A549 (cell line): ENCODE results near the gene DNMT3L. TPM values are rescaled to one million over a fixed set of nuclear protein-coding genes. Genes with fewer than 3 reads are reported as not detected.
A peak's percentile ranks its signal among the peaks of the same experiment; 100 is the strongest.
"Not testable (repeated sequence)": the region's sequence is repeated elsewhere in the genome, so short reads cannot be mapped to it uniquely, and the experiment has no call there.

Experiments
- ATAC-seq, 2 experiments: fragments of 200-7000 bp in 1 of 2; fragments of >200 bp in 1 of 2; cut with Nextera tagmentation in 1 of 2; cut with Tn5 transposase in 1 of 2; 3 replicates each; pipeline versions ENCODE4 v1.8.0 to v1.9.1; 2018 to 2020; ENCODE audit warnings: mild to moderate bottlenecking in 1 of 2, moderate library complexity in 1 of 2
- CTCF ChIA-PET: fragments of 300-600 bp; sonication (Branson Sonifier 250); formaldehyde crosslinking; extraction: SDS; loops from one replicate; lab custom pipeline; 2021; ENCODE audit warnings: antibody characterized with exemption, inconsistent platforms; lab: Yijun Ruan, JAX
- POLR2A ChIA-PET: fragments of 350-600 bp; formaldehyde crosslinking; extraction: SDS; loops from one replicate; lab custom pipeline; 2021; ENCODE audit warnings: antibody characterized with exemption, inconsistent platforms; lab: Yijun Ruan, JAX
- DNase-seq, 2 experiments: peaks; one replicate each; pipeline versions ENCODE4 v3.0.0 to v3.0.0-alpha.2; 2011 to 2016; ENCODE audit warnings: low read depth in 1 of 2, low spot score in 1 of 2
- FAIRE-seq: peaks from 2 replicates; lab custom pipeline; 2011; peaks lifted over from hg19 to GRCh38; lab: Jason Lieb, UNC
- H3K27ac ChIP-seq, 2 experiments: fragments of >200 bp; sonication (Bioruptor Twin); formaldehyde crosslinking; 3 replicates each; pipeline ENCODE4 v1.5.1; 2016 to 2017
- H3K4me1 ChIP-seq: fragments of >200 bp; sonication (Bioruptor Twin); formaldehyde crosslinking; 3 replicates; pipeline ENCODE4 v1.6.1; 2016
- H3K4me2 ChIP-seq: fragments of >200 bp; sonication (Bioruptor Twin); formaldehyde crosslinking; 3 replicates; pipeline ENCODE4 v1.6.1; 2016
- H3K4me3 ChIP-seq: fragments of >200 bp; sonication (Bioruptor Twin); formaldehyde crosslinking; 3 replicates; pipeline ENCODE4 v1.5.1; 2016
- H3K9me3 ChIP-seq: fragments of >200 bp; sonication (Bioruptor Twin); formaldehyde crosslinking; 3 replicates; pipeline ENCODE4 v1.6.1; 2016
- BHLHE40 ChIP-seq: IDR thresholded peaks from 2 replicates; pipeline ENCODE4 v1.6.1; 2012; ENCODE audit warnings: low read depth, low read length, inconsistent platforms
- CBX2 ChIP-seq: fragments of 200-600 bp; sonication (generic); IDR thresholded peaks from 2 replicates; pipeline ENCODE4 v1.6.1; 2016; ENCODE audit warnings: low read depth, mild to moderate bottlenecking, borderline replicate concordance
- CBX8 ChIP-seq: fragments of 200-600 bp; sonication (generic); IDR thresholded peaks from 2 replicates; pipeline ENCODE4 v1.6.1; 2016
- CHD4 ChIP-seq: fragments of 200-600 bp; sonication (generic); IDR thresholded peaks from 2 replicates; pipeline ENCODE4 v1.6.1; 2016; ENCODE audit warnings: antibody characterized with exemption, mild to moderate bottlenecking, borderline replicate concordance
- EHMT2 ChIP-seq: fragments of 200-600 bp; sonication (generic); IDR thresholded peaks from 2 replicates; pipeline ENCODE4 v1.6.1; 2016; ENCODE audit warnings: antibody characterized with exemption, low read depth, mild to moderate bottlenecking, moderate library complexity
- EP300 ChIP-seq, 2 experiments: fragments of >200 bp; sonication (Bioruptor Twin); formaldehyde crosslinking; IDR thresholded peaks; 2 replicates in 1 of 2; 3 replicates in 1 of 2; pipeline ENCODE4 v1.6.1; 2016 to 2017
- FOXS1 ChIP-seq: fragments of 250-450 bp; sonication (Bioruptor Pico); IDR thresholded peaks from 2 replicates; pipeline ENCODE4 v1.5.0; 2020; ENCODE audit warnings: mild to moderate bottlenecking, moderate library complexity
- GATA3 ChIP-seq: IDR thresholded peaks from 2 replicates; pipeline ENCODE4 v1.6.1; 2012; ENCODE audit warnings: borderline replicate concordance
- HOXB5 ChIP-seq: fragments of 250-450 bp; sonication (Bioruptor Pico); IDR thresholded peaks from 2 replicates; pipeline ENCODE4 v1.5.0; 2020; ENCODE audit warnings: mild to moderate bottlenecking, moderate library complexity
- JUNB ChIP-seq: fragments of >200 bp; sonication (Bioruptor Twin); formaldehyde crosslinking; IDR thresholded peaks from 2 replicates; pipeline ENCODE4 v1.6.1; 2016
- KDM5A ChIP-seq: fragments of 200-600 bp; sonication (generic); IDR thresholded peaks from 2 replicates; pipeline ENCODE4 v1.6.1; 2016; ENCODE audit warnings: antibody characterized with exemption, mild to moderate bottlenecking
- MAFK ChIP-seq: fragments of 450-650 bp; IDR thresholded peaks from 2 replicates; pipeline ENCODE4 v1.6.1; 2014; ENCODE audit not compliant: partially characterized antibody
- MYC ChIP-seq: IDR thresholded peaks from 2 replicates; pipeline ENCODE4 v1.6.1; 2012; ENCODE audit warnings: mild to moderate bottlenecking, inconsistent platforms, low read length, improper control_type of control experiment, borderline replicate concordance
- NFE2L2 ChIP-seq: fragments of 150-350 bp; conservative IDR thresholded peaks from 2 replicates; pipeline ENCODE4 v1.6.1; 2014; ENCODE audit warnings: low read length
- NPAS2 ChIP-seq: fragments of 250-450 bp; sonication (Bioruptor Pico); IDR thresholded peaks from 2 replicates; pipeline ENCODE4 v1.8.0; 2022; ENCODE audit warnings: mild to moderate bottlenecking, moderate library complexity, borderline replicate concordance
- NR3C1 ChIP-seq: fragments of >200 bp; sonication (Bioruptor Twin); formaldehyde crosslinking; IDR thresholded peaks from 3 replicates; pipeline ENCODE4 v1.6.1; 2017
- PHF8 ChIP-seq: fragments of 200-600 bp; sonication (generic); IDR thresholded peaks from 2 replicates; pipeline ENCODE4 v1.6.1; 2016; ENCODE audit warnings: low read depth, mild to moderate bottlenecking, antibody characterized with exemption, moderate library complexity, borderline replicate concordance
- POLR2A ChIP-seq: IDR thresholded peaks from 2 replicates; pipeline ENCODE4 v1.6.1; 2012; ENCODE audit warnings: mild to moderate bottlenecking, low read length
- POLR2AphosphoS2 ChIP-seq: conservative IDR thresholded peaks from 2 replicates; pipeline ENCODE4 v1.6.1; 2012; ENCODE audit warnings: low read length, improper control_type of control experiment, inconsistent platforms
- SREBF2 ChIP-seq: fragments of 450-650 bp; IDR thresholded peaks from 2 replicates; pipeline ENCODE4 v1.6.1; 2014; ENCODE audit warnings: mild to moderate bottlenecking, moderate library complexity
- TFCP2L1 ChIP-seq: fragments of 250-450 bp; sonication (Bioruptor Pico); IDR thresholded peaks from 2 replicates; pipeline ENCODE4 v1.5.0; 2021; ENCODE audit warnings: mild to moderate bottlenecking
- TP53 ChIP-seq: fragments of 250-450 bp; sonication (Bioruptor Pico); IDR thresholded peaks from 2 replicates; pipeline ENCODE4 v1.5.0; 2021; ENCODE audit warnings: mild to moderate bottlenecking, moderate library complexity
- ZNF302 ChIP-seq: fragments of 250-450 bp; sonication (Bioruptor Pico); IDR thresholded peaks from 2 replicates; pipeline ENCODE4 v1.9.0; 2021; ENCODE audit warnings: inconsistent platforms, mild to moderate bottlenecking, moderate library complexity
- ZSCAN20 ChIP-seq: fragments of 250-450 bp; sonication (Bioruptor Pico); IDR thresholded peaks from 2 replicates; pipeline ENCODE4 v1.8.0; 2022; ENCODE audit warnings: mild to moderate bottlenecking, moderate library complexity
- WGBS: methylation state at CpG from one replicate; pipeline ENCODE4 v1.1.6; 2017; ENCODE audit errors: missing lambda C conversion rate; 5-methylcytosine and 5-hydroxymethylcytosine counted together
- polyA plus RNA-seq, 4 experiments: library from polyadenylated mRNA; depleted of rRNA in 3 of 4; stranded (reverse); fragments of >200 nt; fragmentation: RNase III in 1 of 4; extraction: RNeasy Plus Mini Kit Qiagen cat#74134 plus additional on column Dnase treatment in 1 of 4; gene quantifications; 2 replicates in 3 of 4; 3 replicates in 1 of 4; pipeline ENCODE4 v1.2.3, GENCODE V29; 2011 to 2017
- TF ChIP-seq, protein P1 (sequence below): fragments of >200 bp; sonication (Bioruptor Twin); formaldehyde crosslinking; IDR thresholded peaks from 3 replicates; pipeline ENCODE4 v1.6.1; 2016
- TF ChIP-seq, protein P2 (sequence below): IDR thresholded peaks from 2 replicates; pipeline ENCODE4 v1.6.1; 2012

The DNMT3L gene
- polyA plus RNA-seq, 2 of the 4 experiments (the other 2 are of a cell fraction): not detected

DNA sequence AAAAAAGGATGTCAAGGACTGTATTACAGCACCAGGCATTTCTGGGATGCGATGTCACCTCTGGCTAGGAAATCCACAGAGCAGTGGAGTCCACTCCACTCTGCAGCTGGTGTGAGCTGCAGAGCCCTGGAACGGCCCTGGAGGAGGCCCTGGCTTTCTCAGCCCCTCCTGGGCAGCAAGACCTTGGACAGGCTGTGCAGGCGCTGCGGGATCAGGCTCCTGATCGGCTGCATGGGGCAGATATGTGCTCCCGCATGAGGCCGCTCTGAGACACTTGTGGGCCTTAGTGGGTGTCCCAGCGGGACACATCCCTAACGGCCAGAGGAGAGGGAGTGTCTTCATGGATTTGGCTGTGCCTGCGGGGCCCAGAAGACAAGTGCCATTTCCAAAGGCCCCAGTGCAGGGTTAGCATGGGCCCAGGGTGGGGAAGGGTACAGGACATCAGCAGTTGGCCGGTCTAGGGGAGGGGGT is 6.2 kb downstream of the DNMT3L start:
- Histone ChIP-seq H3K9me3 (no peaks in the 10 kb centered on the region), H3K4me1 (no peaks in the 10 kb centered on the region)
- CTCF ChIA-PET: no interaction called here
- FAIRE-seq (no peak), ATAC-seq (no peak)
- POLR2A ChIA-PET: no interaction called here
- WGBS: 87% methylated on average over 2 of the region's 11 CpGs
- TF ChIP-seq ZSCAN20 (CRISPR knock-in tag): no peak
- TF ChIP-seq POLR2A: no peak
- TF ChIP-seq HOXB5 (CRISPR knock-in tag): no peak
- no peak for TF ChIP-seq POLR2AphosphoS2
- no peak for TF ChIP-seq NFE2L2
- no peak for TF ChIP-seq CBX8
- TF ChIP-seq TFCP2L1 (CRISPR knock-in tag): no peak
- TF ChIP-seq CHD4: no peak
- TF ChIP-seq JUNB: no peak
- TF ChIP-seq MYC: no peak
- no peak for TF ChIP-seq ZNF302 (CRISPR knock-in tag)
- no peak for TF ChIP-seq CBX2
- no peak for TF ChIP-seq EP300 (IDR thresholded peaks at IDR 0.05)
- no peak for TF ChIP-seq TP53 (CRISPR knock-in tag)
- no peak for TF ChIP-seq NPAS2 (CRISPR knock-in tag)
- no peak for TF ChIP-seq PHF8
- no peak for TF ChIP-seq SREBF2
- TF ChIP-seq KDM5A: no peak
- TF ChIP-seq, all 56 proteins: peak for 0
- no peak overlapping the region for H3K27ac ChIP-seq
- no peak overlapping the region for H3K4me3 ChIP-seq
- no peak for DNase-seq
- no peak overlapping the region for H3K4me2 ChIP-seq

DNA sequence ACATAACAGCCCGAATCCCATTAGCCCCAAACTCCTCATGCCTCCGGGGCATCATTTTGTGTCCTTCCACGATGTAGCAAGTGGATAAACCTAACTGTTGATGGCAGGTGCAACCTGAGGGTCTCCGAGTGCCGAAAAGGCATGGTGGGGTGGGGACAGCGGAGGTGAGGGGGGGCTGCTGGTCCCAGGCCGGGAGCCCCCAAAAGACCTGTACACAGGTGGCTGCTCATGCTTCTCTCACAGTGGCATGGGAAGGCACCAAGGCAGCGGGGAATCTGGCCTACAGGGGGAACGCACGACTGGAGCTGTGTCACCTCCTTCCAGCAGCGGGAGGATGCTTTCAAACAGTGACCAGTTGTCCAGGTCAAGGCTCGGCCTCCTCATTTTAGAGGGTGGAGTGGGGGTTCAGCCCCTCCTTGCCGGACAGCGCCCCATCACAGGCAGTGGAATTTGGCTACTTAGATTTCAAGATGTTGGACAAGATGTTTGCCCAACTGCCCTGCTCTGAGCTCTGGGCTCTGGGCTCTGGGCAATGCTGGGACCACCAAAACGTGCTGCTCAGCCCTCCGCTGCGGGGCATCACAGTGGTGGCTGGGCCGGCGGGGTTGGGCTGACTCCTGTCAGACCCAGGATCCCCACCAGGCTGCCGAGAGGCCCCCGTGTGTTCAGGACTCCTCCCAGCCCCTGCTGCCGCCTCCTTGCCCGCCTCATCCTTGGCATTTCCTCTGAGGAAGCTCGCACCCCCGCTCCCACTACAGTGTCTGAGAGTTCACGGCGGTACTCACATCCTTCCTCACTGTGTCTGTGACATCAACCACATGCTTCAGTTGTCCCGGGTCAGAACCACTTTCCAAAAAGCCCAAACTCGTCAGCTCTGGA is 7.6 kb downstream of the DNMT3L start:
- POLR2A ChIA-PET: no interaction called here
- CTCF ChIA-PET: no interaction called here
- Histone ChIP-seq H3K9me3 (no peaks in the 10 kb centered on the region), H3K4me3 (no peak overlapping the region), H3K4me2 (no peak overlapping the region), H3K4me1 (no peaks in the 10 kb centered on the region), H3K27ac (no peak overlapping the region)
- FAIRE-seq: no peak
- WGBS: 64% methylated on average over 17 of the region's 29 CpGs
- ATAC-seq: no peak
- TF ChIP-seq CHD4 (no peak), CBX2 (no peak), FOXS1 (CRISPR knock-in tag) (no peak), EHMT2 (no peak), MAFK (no peak), BHLHE40 (no peak), NR3C1 (no peak), ZNF302 (CRISPR knock-in tag) (no peak), GATA3 (no peak), TP53 (CRISPR knock-in tag) (no peak), NPAS2 (CRISPR knock-in tag) (no peak), KDM5A (no peak)
- TF ChIP-seq, protein P1, sequence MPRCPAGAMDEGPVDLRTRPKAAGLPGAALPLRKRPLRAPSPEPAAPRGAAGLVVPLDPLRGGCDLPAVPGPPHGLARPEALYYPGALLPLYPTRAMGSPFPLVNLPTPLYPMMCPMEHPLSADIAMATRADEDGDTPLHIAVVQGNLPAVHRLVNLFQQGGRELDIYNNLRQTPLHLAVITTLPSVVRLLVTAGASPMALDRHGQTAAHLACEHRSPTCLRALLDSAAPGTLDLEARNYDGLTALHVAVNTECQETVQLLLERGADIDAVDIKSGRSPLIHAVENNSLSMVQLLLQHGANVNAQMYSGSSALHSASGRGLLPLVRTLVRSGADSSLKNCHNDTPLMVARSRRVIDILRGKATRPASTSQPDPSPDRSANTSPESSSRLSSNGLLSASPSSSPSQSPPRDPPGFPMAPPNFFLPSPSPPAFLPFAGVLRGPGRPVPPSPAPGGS: no peak
- TF ChIP-seq, protein P2, sequence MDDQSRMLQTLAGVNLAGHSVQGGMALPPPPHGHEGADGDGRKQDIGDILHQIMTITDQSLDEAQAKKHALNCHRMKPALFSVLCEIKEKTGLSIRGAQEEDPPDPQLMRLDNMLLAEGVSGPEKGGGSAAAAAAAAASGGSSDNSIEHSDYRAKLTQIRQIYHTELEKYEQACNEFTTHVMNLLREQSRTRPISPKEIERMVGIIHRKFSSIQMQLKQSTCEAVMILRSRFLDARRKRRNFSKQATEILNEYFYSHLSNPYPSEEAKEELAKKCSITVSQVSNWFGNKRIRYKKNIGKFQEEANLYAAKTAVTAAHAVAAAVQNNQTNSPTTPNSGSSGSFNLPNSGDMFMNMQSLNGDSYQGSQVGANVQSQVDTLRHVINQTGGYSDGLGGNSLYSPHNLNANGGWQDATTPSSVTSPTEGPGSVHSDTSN: no peak
- no peak for DNase-seq

DNA sequence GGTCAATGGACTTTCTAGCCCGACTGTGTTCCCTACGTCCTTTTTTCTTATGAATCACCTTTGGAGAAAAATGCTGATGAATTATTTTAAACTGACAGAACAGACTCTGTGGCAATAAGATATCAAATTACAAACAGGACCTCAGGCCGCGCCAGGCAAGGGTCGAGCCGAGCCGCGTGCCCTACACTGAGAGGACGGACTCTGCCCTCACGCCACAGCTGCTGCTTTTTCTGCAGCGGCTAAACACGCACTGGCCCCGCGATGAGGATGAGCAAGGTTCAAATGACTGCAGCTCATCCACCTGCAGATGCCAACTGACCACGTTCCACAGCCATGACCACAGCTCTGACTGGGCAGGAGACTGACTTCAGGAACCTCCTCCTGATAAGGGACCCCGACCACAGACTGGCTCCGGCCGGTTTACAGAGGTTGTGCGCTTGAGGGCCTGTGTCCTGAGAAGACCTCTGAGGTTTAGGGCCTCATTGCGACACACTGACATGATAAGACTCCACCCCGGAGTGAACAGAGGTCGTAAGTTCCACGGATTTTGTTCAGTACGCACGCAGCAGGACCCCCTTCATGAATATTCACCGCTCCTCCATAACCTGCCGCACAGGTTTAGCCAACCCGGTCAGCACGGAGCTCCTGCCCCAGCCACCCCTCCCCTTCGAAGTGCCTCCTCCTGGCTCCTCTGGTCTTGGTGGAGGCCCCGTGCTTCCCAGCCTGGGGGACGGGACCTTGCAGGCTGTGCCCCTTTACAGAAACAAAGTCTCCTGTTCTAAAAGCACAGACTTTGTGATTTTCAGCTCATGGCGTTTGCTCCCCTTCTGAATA is 12.3 kb downstream of the DNMT3L start:
- H3K4me2 ChIP-seq, POLR2A ChIA-PET, H3K9me3 ChIP-seq, FAIRE-seq, H3K4me1 ChIP-seq, H3K27ac ChIP-seq, CTCF ChIA-PET, DNase-seq, H3K4me3 ChIP-seq: not testable (repeated sequence)
- peak in 1 of 2 experiments; percentile 43; a peak in 2 of 6 replicates for ATAC-seq
- WGBS: no CpG with 5 or more reads among the region's 33 CpGs

DNA sequence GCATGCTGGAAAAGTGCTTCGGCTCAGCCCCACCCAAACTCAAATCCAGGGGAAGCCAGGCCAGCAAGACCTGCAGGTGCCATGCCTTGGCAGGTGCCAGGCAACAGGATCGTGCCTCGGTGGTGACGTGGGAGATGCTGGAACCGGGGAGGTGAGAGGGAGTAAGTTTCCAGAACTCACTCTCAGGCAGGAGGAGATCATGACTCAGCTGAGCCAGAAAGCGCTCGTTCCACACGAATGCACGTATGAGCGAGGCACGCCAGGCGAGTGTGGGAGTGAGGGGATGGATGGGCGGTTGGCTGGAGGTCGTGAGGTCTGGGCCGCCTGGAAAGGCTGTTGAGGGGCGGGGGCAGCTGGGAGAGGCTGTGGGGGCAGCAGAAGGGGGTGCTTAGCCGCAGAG is 13.8 kb downstream of the DNMT3L start:
- DNase-seq, POLR2A ChIA-PET, H3K4me3 ChIP-seq, FAIRE-seq, H3K4me1 ChIP-seq, H3K27ac ChIP-seq, H3K4me2 ChIP-seq, CTCF ChIA-PET, H3K9me3 ChIP-seq, ATAC-seq: not testable (repeated sequence)
- WGBS: no CpG with 5 or more reads among the region's 17 CpGs

DNA sequence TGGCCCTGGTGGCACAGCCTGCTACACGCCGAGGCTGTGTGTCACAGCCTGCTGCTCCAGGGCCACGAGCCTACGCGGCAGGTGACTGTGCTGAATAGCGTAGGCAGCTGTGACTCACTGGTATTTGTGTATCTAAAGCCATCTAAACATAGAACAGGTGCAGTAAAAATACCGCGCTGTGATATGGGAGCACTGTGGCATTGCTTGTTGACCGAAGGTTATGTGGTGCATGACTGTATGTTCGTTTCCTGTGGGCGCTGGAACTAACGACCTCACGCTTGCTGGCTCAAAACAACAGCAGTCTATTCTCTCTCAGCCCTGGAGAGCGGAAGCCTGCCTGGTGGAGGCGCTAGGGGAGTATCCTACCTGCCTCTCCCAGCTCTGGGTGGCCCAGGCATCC is 17.7 kb downstream of the DNMT3L start:
- WGBS: no CpG with 5 or more reads among the region's 15 CpGs
- FAIRE-seq, DNase-seq, CTCF ChIA-PET, H3K4me1 ChIP-seq, H3K27ac ChIP-seq, H3K4me2 ChIP-seq, H3K4me3 ChIP-seq, H3K9me3 ChIP-seq, POLR2A ChIA-PET: not testable (repeated sequence)
- peak in 1 of 2 experiments; percentile 28; a peak in 2 of 6 replicates for ATAC-seq
